BJ (cell line): ENCODE data around the gene TAF11L7. TPM values are rescaled to one million over a fixed set of nuclear protein-coding genes. Genes with fewer than 3 reads are reported as not detected.
"Not testable (repeated sequence)": the region's sequence is repeated elsewhere in the genome, so short reads cannot be mapped to it uniquely, and the experiment has no call there.

Experiments used
- CTCF ChIA-PET: fragments of 350-600 bp; formaldehyde crosslinking; extraction: SDS; loops from one replicate; lab custom pipeline; 2021; ENCODE audit warnings: antibody characterized with exemption, inconsistent platforms; lab: Yijun Ruan, JAX
- POLR2A ChIA-PET: fragments of 300-600 bp; sonication (Branson Sonifier 250); formaldehyde crosslinking; extraction: SDS; loops from one replicate; lab custom pipeline; 2021; ENCODE audit warnings: antibody characterized with exemption; lab: Charles Lee
- DNase-seq: peaks from one replicate; pipeline ENCODE4 v3.0.0-alpha.2; 2011; ENCODE audit warnings: low read depth
- H3K27me3 ChIP-seq: 2 replicates; pipeline ENCODE4 v1.6.0; 2011; ENCODE audit warnings: low read length; ENCODE audit not compliant: control insufficient read depth, insufficient read depth
- H3K36me3 ChIP-seq: 2 replicates; pipeline ENCODE4 v1.5.1; 2011; ENCODE audit warnings: low read length; ENCODE audit not compliant: control insufficient read depth, insufficient read depth
- H3K4me3 ChIP-seq: 2 replicates; pipeline ENCODE4 v1.5.1; 2011; ENCODE audit warnings: low read depth, mild to moderate bottlenecking, control low read depth, low read length
- polyA plus RNA-seq: library from polyadenylated mRNA; depleted of rRNA; stranded (reverse); fragments of >200 nt; gene quantifications from 2 replicates; pipeline ENCODE4 v1.2.3, GENCODE V29; 2011; rRNA removed
- small RNA-seq: library from RNA; depleted of rRNA; stranded (forward); fragments of <200 nt; gene quantifications from one replicate; pipeline ENCODE3, GENCODE V24; 2012; ENCODE audit warnings: low replicate concordance, low read depth; ENCODE audit not compliant: insufficient read length
- TF ChIP-seq, protein P1 (sequence below): IDR thresholded peaks from 2 replicates; pipeline ENCODE4 v1.5.1; 2011; ENCODE audit warnings: low read depth, mild to moderate bottlenecking, control low read depth, inconsistent platforms, low read length, moderate library complexity; ENCODE audit not compliant: insufficient read depth

TAF11L7 gene
- polyA plus RNA-seq, 1 experiment = not detected

DNA sequence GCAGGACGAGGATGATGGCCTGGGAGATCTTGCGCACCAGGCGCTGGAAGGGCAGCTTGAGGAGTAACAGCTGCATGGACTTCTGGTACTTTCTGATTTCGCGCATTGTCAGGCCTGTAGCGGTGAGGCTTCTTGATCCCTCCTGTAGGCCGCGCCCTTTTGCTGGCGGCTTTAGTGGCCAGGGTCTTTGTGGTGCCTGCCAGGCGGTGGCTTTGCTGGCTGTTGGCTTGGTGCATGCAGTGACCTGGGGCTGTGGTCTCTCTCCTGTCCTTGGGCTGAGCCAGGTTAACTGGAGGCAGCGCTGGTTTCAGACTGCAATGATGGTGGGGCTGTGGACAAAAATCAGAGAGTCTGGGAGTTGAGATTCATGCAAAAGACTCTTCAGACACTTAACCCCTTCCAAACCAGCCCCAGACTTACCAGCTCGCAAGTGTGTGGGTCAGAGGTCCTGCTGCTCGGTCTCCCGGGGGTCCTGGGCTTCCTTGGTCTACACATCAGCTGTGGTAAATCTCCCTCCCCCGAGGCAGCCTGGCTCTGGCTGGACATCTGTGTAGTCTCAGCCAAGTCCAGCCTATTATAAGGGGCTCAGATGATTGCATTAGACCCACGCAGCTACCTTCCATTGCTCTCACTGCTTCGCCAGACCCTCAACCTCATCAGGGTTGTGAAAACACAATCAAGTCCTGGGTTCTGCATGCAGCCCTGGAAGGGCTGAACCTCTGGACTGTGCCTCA lies 29.5 kb upstream of the TAF11L7 start:
- CTCF ChIA-PET = no interaction called here
- TF ChIP-seq, protein P1, sequence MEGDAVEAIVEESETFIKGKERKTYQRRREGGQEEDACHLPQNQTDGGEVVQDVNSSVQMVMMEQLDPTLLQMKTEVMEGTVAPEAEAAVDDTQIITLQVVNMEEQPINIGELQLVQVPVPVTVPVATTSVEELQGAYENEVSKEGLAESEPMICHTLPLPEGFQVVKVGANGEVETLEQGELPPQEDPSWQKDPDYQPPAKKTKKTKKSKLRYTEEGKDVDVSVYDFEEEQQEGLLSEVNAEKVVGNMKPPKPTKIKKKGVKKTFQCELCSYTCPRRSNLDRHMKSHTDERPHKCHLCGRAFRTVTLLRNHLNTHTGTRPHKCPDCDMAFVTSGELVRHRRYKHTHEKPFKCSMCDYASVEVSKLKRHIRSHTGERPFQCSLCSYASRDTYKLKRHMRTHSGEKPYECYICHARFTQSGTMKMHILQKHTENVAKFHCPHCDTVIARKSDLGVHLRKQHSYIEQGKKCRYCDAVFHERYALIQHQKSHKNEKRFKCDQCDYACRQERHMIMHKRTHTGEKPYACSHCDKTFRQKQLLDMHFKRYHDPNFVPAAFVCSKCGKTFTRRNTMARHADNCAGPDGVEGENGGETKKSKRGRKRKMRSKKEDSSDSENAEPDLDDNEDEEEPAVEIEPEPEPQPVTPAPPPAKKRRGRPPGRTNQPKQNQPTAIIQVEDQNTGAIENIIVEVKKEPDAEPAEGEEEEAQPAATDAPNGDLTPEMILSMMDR = no peak
- no peaks in the 10 kb centered on the region for H3K27me3 ChIP-seq
- POLR2A ChIA-PET = no interaction called here
- no peak overlapping the region for H3K4me3 ChIP-seq
- H3K36me3 ChIP-seq = no peaks in the 10 kb centered on the region
- DNase-seq = no peak

DNA sequence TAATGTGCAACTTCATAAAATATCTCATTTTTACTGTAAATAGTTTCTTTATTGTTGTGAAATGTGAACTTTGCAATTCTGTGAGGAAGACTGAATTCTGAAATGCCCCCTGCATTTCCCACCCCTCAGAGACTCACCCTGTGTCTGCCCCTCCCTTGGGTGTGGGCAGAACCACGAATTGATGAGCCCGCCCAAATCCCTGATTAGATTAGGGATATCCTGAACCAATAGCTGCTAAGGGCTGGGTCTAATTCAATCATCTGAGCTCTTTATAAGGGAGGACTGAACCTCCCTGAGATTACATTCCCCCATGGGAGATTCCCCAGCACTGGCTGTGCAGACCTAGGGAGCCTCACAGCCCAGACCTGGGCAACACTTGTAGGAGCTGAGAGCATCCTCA lies 24.5 kb upstream of the TAF11L7 start, which contains the start of gene TAF11L12:
Gene TAF11L12 (plus strand): TSS at position 301 of the 400 bp plus-strand sequence.
- DNase-seq, POLR2A ChIA-PET, H3K27me3 ChIP-seq, H3K36me3 ChIP-seq, H3K4me3 ChIP-seq: not testable (repeated sequence)
- CTCF ChIA-PET = interaction anchor here (0.7 kb wide), 1 partner anchor 17 kb away, joined by 3 read pairs; no protein-coding TSS in a partner anchor

DNA sequence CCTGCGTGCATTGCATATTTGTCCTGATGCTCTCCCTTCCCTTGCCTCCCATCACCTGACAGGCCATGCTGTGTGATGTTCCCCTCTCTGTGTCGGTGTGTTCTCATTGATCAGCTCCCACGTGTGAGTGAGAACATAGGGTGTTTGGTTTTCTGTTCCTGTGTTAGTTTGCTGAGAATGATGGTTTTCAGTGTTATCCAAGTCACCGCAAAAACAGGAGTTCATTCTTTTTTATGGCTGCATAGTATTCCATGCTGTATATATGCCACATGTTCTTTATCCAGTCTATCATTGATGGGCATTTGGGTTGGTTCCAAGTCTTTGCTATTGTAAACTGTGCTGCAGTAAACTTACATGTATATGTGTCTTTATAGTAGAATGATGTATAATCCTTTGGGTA lies 21.9 kb upstream of the TAF11L7 start:
- CTCF ChIA-PET, H3K36me3 ChIP-seq, H3K27me3 ChIP-seq, H3K4me3 ChIP-seq, DNase-seq, POLR2A ChIA-PET: not testable (repeated sequence)

DNA sequence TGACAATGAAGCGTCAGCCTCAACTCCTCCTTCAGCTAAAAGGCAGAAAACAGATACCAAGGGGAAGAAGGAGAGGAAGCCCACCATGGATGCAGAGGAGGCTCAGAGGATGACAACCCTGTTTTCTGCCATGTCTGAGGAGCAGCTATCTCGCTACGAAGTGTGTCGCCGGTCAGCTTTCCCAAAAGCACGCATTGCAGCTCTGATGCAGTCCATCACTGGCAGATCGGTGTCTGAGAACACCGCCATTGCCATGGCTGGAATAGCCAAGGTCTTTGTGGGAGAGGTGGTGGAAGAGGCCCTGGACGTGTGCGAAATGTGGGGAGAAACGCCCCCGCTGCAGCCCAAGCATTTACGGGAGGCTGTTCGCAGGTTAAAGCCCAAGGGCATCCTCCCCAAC lies 19.4 kb upstream of the TAF11L7 start:
- POLR2A ChIA-PET = no interaction called here
- H3K4me3 ChIP-seq = no peak overlapping the region
- H3K36me3 ChIP-seq = no peaks in the 10 kb centered on the region
- TF ChIP-seq, protein P1 = no peak
- CTCF ChIA-PET = no interaction called here
- H3K27me3 ChIP-seq = no peaks in the 10 kb centered on the region
- DNase-seq = no peak

DNA sequence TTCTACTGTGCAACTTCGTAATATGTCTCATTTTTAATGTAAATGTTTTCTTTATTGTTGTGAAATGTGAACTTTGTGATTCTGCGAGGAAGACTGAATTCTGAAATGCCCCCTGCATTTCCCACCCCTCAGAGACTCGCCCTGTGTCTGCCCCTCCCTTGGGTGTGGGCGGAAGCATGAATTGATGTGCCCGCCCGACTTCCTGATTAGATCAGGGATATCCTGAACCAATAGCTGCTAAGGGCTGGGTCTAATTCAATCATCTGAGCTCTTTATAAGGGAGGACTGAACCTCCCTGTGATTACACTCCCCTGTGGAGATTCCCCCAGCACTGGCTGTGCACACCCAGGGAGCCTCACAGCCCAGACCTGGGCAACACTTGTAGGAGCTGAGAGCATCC lies 18.3 kb upstream of the TAF11L7 start, which contains the start of gene TAF11L11:
Gene TAF11L11 (plus strand): TSS at position 304 of the 400 bp plus-strand sequence.
- H3K36me3 ChIP-seq, H3K27me3 ChIP-seq, H3K4me3 ChIP-seq, CTCF ChIA-PET, POLR2A ChIA-PET, DNase-seq: not testable (repeated sequence)

DNA sequence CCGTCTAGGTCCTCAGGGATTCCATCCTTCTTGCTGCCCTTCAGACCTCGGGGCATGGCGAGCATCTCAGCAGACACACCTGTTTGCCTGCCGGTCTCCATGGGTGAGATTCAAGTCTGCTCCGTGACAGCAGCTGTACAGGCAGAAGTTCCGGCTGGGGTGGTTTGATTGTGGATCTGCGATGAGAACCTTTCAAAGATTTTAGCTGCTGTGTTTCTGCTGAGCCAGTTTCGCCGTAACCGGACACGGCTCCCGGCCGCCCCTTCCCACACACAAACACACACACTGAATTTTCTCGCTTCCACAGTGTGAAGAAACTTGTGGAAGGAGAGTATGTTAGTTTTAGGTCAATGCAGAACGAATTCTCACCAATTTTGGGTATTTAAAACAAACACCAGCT lies 12.2 kb upstream of the TAF11L7 start, which contains the start of gene TAF11L10:
Gene TAF11L10 (minus strand): TSS at position 101 of the 400 bp plus-strand sequence.
- POLR2A ChIA-PET, CTCF ChIA-PET, H3K4me3 ChIP-seq: not testable (repeated sequence)

DNA sequence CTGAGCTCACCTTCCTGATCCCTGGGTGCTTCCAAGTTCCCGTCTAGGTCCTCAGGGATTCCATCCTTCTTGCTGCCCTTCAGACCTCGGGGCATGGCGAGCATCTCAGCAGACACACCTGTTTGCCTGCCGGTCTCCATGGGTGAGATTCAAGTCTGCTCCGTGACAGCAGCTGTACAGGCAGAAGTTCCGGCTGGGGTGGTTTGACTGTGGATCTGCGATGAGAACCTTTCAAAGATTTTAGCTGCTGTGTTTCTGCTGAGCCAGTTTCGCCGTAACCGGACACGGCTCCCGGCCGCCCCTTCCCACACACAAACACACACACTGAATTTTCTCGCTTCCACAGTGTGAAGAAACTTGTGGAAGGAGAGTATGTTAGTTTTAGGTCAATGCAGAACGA lies 8.7 kb upstream of the TAF11L7 start, which contains the start of gene TAF11L9:
Gene TAF11L9 (minus strand): TSS at position 140 of the 400 bp plus-strand sequence.
- POLR2A ChIA-PET, DNase-seq, H3K36me3 ChIP-seq, H3K27me3 ChIP-seq, CTCF ChIA-PET, H3K4me3 ChIP-seq: not testable (repeated sequence)

More for the DNA sequence above, 12.2 kb upstream of the TAF11L7 start, which contains the start of gene TAF11L10:
- not testable (repeated sequence) for H3K36me3 ChIP-seq, DNase-seq, H3K27me3 ChIP-seq

DNA sequence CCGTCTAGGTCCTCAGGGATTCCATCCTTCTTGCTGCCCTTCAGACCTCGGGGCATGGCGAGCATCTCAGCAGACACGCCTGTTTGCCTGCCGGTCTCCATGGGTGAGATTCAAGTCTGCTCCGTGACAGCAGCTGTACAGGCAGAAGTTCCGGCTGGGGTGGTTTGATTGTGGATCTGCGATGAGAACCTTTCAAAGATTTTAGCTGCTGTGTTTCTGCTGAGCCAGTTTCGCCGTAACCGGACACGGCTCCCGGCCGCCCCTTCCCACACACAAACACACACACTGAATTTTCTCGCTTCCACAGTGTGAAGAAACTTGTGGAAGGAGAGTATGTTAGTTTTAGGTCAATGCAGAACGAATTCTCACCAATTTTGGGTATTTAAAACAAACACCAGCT lies 5.3 kb upstream of the TAF11L7 start, which contains the start of gene TAF11L8:
Gene TAF11L8 (minus strand): TSS at position 101 of the 400 bp plus-strand sequence.
- H3K4me3 ChIP-seq, H3K36me3 ChIP-seq, H3K27me3 ChIP-seq, DNase-seq, POLR2A ChIA-PET, CTCF ChIA-PET: not testable (repeated sequence)

Small RNAs within 50 kb of the gene (small RNA-seq; reads per million reads assigned to genes)
- gene AC233724.3 (not detected), gene AC233724.6 (not detected), gene AC233724.7 (not detected)

Other genes with a start within 250 kb of the TAF11L7 start
- gene TAF11L2, start 87.5 kb downstream of the TAF11L7 start, polyA plus RNA-seq = not detected in 2 replicates
- gene TAF11L3, start 67.4 kb downstream of the TAF11L7 start, polyA plus RNA-seq = not detected in 2 replicates
- gene TAF11L4, start 64.0 kb downstream of the TAF11L7 start, polyA plus RNA-seq = not detected in 2 replicates
- gene TAF11L5, start 60.5 kb downstream of the TAF11L7 start, polyA plus RNA-seq = not detected in 2 replicates
- not detected in 2 replicates for gene TAF11L6, start 57.1 kb downstream of the TAF11L7 start, polyA plus RNA-seq
- not detected in 2 replicates for gene TAF11L8, start 5.2 kb upstream of the TAF11L7 start, polyA plus RNA-seq
- gene TAF11L9, start 8.6 kb upstream of the TAF11L7 start, polyA plus RNA-seq = not detected in 2 replicates
- gene TAF11L10, start 12.1 kb upstream of the TAF11L7 start, polyA plus RNA-seq = not detected in 2 replicates
- not detected in 2 replicates for gene TAF11L11, start 18.4 kb upstream of the TAF11L7 start, polyA plus RNA-seq
- gene TAF11L12, start 24.6 kb upstream of the TAF11L7 start, polyA plus RNA-seq = not detected in 2 replicates
- gene TAF11L13, start 46.3 kb upstream of the TAF11L7 start, polyA plus RNA-seq = not detected in 2 replicates
- gene TAF11L14, start 48.7 kb upstream of the TAF11L7 start, polyA plus RNA-seq = not detected in 2 replicates